HK-2 (cell line): ENCODE measurements around the gene IPO4.

ENCODE experiments used
- DNase-seq: peaks from one replicate; pipeline ENCODE4 v3.0.0-alpha.2; 2018; ENCODE audit not compliant: unreplicated experiment

IPO4 gene

DNA sequence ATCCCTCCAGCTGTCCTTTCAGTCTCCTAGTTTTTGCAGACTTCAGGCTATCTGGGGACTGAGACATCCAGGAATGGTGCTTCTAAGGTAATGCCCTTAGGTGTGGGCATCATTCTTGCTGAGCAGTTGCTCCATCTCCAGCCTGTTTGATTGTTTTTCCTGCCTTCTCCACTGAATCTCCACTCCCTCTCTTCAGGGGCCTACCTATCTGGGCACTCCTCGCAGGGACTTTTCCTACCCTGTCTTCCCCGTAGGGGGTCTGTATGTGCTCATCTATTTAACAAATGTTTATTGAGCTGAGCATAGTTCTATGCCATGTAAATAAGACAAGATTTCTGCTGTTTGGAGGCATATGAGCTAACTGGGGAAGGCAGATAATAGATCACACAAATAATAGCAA lies 55.6 kb downstream of the IPO4 start:
- DNase-seq = no peak

DNA sequence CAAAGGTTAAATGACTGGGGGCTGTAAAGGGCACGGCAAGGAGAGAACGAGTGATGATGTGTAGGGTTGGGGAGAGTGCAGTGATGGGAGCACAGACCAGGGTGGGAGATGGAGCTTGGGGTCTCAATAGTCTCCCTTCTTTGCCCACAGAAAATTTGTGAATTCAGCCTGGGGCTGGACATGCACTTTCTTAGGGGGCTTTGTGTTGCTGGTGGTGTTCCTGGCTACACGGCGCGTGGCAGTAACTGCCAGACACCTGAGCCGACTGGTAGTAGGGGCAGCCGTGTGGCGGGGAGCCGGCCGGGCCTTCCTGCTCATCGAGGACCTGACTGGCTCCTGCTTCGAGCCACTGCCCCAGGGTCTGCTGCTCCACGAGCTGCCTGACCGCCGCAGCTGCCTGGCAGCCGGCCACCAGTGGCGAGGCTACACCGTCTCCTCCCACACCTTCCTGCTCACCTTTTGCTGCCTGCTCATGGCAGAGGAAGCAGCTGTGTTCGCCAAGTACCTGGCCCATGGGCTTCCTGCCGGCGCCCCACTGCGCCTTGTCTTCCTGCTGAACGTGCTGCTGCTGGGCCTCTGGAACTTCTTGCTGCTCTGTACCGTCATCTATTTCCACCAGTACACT lies 56.4 kb downstream of the IPO4 start:
- DNase-seq = no peak

DNA sequence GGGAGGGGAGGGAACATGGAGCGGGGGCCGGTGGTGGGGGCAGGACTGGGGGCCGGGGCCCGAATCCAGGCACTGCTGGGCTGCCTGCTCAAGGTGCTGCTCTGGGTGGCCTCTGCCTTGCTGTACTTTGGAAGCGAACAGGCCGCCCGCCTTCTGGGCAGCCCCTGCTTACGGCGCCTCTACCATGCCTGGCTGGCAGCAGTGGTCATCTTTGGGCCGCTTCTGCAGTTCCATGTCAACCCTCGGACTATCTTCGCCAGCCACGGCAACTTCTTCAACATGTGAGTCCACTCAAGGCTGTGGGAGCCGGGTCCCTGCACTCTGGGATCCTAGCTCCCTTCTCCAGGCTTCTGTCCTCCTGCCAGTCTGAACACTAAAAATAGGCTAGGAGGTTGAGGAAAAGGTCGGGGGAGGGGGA lies 57.1 kb downstream of the IPO4 start:
- DNase-seq = no peak

DNA sequence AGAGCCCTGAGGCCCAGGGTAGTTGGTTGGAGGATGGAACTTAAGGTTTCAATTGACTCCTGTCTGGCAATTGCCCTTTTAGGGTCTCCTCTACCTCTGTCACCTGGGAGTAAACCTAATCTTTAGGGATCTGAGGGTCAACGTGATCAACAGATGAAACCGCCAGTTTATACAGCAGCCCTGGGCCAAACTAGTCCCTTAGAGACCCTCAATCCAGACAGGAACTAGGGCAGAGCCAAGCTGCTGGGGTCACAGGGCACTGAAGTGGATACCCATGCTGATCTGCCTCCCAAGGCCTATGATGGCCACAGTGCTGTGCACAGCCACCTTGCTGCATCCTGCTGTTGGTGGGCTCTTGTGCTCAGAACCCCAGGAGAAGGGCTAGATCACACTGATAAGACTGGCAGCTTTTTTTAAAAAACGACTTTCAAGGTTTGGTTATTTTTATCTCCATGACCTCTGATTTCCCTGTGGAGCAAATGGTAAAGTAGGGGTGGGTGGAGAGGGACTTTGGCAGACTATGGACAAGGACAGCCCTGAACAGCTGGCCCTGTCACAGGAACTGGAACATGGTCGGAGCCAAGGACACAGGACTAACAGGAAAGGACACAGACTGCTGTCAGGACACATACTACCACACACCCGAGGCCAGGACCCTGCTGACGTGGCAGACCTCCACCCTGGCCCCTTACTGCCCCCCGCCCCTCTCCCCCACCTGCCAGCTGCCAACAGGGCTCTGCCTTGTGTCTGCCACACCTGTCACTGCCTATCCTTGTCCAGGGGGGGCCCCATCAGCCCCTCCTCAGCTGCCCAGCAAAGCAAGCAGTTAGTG lies 57.7 kb downstream of the IPO4 start:
- DNase-seq = no peak

DNA sequence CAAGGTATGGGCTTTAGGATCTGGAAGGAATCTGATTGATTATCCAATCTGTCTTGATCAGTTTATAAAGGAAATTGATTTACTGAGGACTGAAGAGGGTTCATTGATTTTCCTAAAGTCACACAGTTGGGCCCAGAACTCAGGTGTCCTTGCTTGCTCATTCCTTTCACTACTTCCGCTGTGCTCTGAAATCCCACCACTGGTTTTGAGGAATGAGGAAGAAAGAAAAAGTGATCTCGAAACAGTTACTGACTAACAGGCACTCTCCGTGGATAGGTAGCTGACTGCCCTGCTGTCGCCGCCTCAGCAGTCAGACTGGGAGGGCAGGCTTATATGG lies 58.3 kb downstream of the IPO4 start, which contains the start of gene FITM1:
FITM1 (plus strand) TSS at position 280 of the 337 bp plus-strand sequence. CDS start 905 bp downstream, outside the sequence.
- no peak for DNase-seq
